NOMO-1 (cell line): ENCODE results near the gene GPC1.
A peak's percentile ranks its signal among the peaks of the same experiment; 100 is the strongest.

Source experiments
- DNase-seq, 2 experiments: peaks; one replicate each; lab custom pipeline; 2025; ENCODE audit not compliant: unreplicated experiment in 2 of 2; lab: John Stamatoyannopoulos, UW

Gene GPC1

GRCh38 chr2:240428245-240428644, 7.2 kb upstream of the GPC1 start:
- no peak for DNase-seq

- no peak for DNase-seq
These were observed 6.1 kb upstream of the GPC1 start for GRCh38 chr2:240429341-240429871.

GRCh38 chr2:240429872-240430491, 5.5 kb upstream of the GPC1 start:
- DNase-seq: no peak

DNA sequence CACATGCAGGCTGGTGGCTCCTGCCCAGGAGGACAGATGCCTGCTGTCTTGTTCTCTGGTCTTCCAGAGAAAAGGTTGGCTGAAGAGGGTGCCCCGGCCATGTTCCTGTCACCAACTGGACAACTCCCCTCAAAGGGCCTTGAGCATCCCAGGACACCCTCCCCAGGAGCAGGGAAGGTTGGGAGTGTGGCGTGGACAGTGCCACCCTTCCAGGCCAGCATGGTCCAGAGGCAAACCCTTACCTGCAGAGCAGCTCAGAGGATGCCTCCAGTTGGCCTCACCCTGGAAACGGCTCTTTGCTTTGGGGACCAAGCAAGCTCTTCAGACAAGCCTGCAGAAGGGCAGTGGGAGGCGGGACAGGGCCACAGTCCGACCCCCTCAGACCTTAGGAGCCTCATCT, 4.9 kb upstream of the GPC1 start:
- DNase-seq: no peak

DNA sequence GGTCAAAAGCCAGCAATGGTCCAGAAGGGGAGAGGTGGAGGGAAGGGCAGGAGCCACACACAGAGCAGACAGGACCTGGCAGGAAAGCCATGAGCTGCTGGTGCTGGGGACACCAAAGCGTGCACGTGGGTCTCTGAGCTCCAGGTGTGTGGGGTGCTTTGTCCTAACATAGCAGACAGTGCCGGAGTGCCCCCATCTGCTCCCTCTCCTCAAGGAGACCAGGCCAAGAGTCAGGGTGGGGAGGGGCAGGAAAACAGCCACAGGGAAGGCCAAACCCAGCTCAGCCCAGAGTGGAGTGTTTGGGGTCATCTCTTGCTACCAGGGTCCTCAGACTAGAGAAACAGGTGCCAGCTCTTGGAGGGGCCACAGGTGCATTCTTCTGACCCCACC, 4.2 kb upstream of the GPC1 start:
- DNase-seq: no peak

DNA sequence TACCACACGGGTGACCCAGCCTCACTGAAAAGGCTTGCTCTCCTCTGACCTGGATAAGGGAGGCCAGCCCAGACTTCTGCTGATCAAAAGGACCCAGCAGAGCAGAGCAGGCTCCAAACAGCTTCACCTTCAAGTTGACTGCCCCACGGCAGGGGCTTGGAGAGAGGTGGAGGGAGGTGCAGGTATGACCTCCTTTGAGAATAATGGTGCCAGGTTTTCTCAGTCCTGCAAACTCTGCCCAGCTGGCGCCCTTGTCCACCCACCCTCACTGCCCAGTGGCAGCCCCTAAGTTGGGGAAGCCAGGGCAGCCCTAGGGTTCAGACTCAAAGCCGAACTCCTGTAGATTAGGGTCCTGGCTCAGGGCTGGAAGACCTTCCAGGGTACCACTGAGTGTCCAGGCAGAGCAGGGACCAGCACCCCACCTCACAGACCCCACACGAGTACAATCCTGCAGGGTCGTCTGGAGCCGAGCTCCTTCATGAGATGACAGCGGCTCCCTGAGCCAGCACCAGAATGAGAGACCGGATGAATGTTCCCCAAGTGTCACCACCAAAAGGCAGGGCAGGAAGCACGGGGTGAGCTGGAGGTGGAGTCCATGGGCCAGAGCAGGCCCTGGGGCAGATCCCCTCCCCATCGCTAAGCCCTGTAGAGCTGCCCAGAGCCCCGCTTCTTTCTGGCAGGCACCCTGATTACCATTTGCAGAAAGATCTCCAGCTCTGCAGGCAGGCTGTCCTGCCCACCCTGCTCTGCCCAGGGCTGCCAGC, 3.6 kb upstream of the GPC1 start:
- DNase-seq: no peak

- DNase-seq: no peak
These were observed 3.0 kb upstream of the GPC1 start for GRCh38 chr2:240432430-240432819.

DNA sequence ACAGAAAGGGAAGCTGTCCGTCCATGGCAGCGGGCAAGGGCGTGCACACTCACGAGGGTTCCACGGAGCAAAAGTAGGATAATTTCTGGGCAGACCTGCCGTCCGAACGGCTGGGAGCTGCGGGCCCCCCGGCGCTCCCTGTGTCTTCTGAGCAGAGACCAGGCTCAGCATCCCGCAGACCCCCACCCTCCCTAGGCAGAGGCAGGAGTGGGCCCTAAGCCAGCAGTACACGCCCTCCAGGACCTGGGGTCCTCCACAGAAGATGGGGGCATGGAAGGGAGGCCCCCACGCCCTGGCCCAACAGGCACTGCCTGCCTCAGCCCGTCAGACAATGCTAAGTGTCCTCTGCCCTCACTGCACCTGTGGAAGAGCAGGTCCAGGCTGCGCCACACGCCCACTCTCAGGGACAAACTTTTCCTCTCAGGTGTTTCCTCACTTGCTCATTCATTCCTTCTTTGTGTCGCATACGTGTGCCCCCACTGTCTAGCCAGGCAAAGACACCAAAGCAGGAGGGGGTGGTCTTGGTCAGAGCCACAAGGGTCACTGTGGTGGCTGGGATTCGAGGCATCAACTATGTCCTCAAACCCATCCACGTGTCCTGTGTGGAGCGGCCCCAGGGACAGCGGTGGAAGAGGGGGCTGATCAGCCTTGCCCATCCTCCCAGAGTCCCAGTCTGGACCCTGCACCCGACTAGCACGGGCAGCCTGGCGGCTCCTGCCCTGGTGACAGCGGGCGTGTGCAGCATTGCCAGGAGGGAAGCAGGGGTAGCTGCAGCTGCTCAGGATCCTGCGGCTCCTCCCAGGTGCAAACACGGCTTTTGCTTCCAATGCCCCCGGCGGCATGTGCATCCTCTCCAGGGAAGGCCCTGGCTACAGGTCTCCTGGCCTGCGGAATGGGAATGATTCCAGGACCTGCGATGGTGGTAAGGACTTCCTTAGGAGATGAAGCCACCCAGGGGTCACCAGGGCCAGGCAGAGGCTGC, 2.4 kb upstream of the GPC1 start:
- DNase-seq: no peak

- no peak for DNase-seq
These were observed 1.3 kb upstream of the GPC1 start for GRCh38 chr2:240433973-240434727.

- peak; percentile 63 to 84 for DNase-seq
These were observed 571 bp upstream of the GPC1 start for GRCh38 chr2:240434728-240435456.

GRCh38 chr2:240435948-240436682, 652 bp downstream of the GPC1 start:
- DNase-seq: peak; percentile 33 to 49

DNA sequence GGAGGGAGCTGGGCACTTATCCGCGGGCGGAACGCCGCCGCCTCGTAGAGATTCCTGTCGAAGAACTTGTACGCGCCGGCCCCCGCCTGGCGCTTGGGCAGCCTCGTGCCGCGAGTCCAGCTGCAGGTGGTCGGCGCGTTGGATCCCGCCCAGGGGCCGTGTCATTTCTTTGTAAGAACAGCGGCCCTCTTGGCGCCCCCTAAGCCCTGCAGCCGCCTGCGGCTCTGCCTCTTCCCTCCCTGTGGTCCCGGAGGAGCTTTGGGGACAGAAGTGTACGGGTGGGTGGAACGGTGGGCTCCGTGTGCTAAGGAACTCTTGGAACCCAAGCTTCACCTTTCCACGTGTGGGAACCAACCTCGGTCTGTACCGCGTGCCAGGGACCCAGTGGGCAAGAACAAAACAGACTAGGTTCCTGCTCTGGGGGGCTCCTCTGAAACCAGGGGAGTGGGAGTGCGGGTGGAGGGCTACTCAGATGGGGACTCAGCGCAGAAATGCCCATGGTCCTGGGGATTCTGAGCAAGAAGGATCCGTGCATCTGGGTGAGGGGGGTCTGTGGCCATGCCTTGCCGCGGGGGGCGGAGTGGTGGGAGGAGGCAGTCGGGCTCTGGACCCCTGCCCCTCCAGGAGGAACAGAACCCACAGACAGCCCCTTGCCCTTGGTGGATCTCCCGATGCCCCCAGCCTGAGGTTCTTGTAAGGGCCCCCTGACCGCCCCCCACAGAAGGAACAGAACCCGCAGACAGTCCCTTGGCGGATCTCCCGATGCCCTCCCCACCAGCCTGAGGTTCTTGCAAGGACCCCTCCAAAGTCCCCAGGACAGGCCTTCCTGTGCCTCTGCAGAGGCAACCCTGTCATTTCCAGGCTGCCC, 1.5 kb downstream of the GPC1 start:
- DNase-seq: no peak

DNA sequence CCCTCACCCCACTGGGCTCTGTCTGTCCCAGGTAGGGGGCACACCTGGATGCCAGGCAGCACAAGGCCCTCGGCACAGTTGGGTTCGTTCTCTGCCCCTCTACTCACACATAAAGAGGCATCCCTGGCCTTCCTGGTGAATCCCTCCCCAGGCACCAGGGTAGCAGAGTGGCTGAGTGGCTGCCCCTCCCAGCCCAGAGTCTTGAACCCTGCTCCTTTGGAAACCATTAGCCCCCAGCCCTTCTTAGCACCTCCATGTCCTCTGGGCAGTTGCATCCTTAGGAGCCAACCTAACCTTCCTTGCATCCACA, 2.0 kb downstream of the GPC1 start:
- DNase-seq: no peak

GRCh38 chr2:240437861-240438809, 2.7 kb downstream of the GPC1 start:
- DNase-seq: peak; percentile 43 to 62

DNA sequence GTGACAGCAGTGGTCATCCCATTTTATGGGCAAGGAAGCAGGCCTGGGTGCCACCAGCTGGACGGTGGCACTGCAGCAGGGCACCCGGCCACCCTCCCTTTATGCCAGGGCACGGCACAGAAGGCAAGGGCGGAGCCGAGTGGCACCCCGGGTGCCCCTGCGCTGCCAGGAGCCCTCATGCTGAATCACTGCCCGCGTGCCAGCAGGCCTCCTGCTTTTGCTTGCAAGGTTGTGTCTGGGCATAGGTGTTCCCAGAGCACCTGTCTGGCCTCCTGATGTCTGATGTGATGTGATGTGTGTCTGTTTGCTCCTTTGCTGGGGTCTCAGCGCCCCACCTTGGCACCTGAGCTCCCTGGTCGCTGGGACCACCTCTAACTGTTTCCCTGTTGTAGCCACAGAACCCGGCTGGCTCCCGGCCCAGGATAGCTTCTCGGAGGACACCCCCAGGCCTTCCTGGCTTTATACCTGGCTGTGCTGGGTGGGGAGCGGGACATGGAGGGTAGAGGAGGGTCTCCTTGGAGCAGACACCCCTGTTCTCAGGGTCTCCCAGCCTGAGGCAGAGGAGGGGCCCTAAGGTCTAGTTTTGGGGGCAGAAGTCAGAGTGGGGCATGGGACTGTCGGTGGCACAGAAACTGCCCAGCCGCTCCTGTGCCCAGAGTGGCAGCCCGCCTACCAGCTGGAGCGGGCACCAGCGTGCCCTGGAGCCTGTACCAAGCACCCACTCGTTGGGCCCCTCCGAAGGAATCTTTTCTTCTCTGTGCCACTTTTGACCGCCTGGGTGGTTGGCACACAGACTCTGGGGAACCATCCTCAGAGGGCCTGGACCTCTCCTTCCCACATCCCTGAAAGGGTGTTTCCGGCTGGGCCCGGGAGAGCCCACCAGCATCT, 3.6 kb downstream of the GPC1 start:
- no peak for DNase-seq

- DNase-seq: no peak
These were observed 4.3 kb downstream of the GPC1 start for GRCh38 chr2:240439698-240440151.
